HEK293 (cell line): ENCODE results near the gene BTBD9.

Experiments used
- BCL11A ChIP-seq: fragments of 450-650 bp; formaldehyde crosslinking; IDR thresholded peaks from 2 replicates; pipeline ENCODE4 v1.5.1; 2016; ENCODE audit warnings: low read depth, missing biosample characterization, missing genetic modification characterization
- KLF1 ChIP-seq: fragments of 450-650 bp; formaldehyde crosslinking; IDR thresholded peaks from 2 replicates; pipeline ENCODE4 v1.5.1; 2016; ENCODE audit warnings: missing biosample characterization, missing genetic modification characterization
- TCF7L2 ChIP-seq: IDR thresholded peaks from 2 replicates; pipeline ENCODE4 v1.6.1; 2011; ENCODE audit warnings: low read depth, mild to moderate bottlenecking, inconsistent platforms, low read length, moderate library complexity, borderline replicate concordance
- ZNF169 ChIP-seq: fragments of 450-650 bp; formaldehyde crosslinking; IDR thresholded peaks from 2 replicates; pipeline ENCODE4 v1.5.1; 2016; ENCODE audit warnings: missing biosample characterization, missing genetic modification characterization
- ZNF292 ChIP-seq: fragments of 450-650 bp; formaldehyde crosslinking; IDR thresholded peaks from 2 replicates; pipeline ENCODE4 v1.5.1; 2016; ENCODE audit warnings: low read depth, missing biosample characterization, missing genetic modification characterization, borderline replicate concordance
- ZNF37A ChIP-seq: fragments of 450-650 bp; IDR thresholded peaks from 2 replicates; pipeline ENCODE4 v1.5.1; 2018; ENCODE audit warnings: missing biosample characterization, missing genetic modification characterization
- ZNF510 ChIP-seq: fragments of 450-650 bp; formaldehyde crosslinking; IDR thresholded peaks from 2 replicates; pipeline ENCODE4 v1.5.1; 2018; ENCODE audit warnings: mild to moderate bottlenecking, missing genetic modification characterization, missing biosample characterization; ENCODE audit not compliant: insufficient replicate concordance
- ZNF639 ChIP-seq: fragments of 450-650 bp; formaldehyde crosslinking; IDR thresholded peaks from 2 replicates; pipeline ENCODE4 v1.5.1; 2016; ENCODE audit warnings: missing biosample characterization, missing genetic modification characterization
- ZNF830 ChIP-seq: fragments of 450-650 bp; IDR thresholded peaks from 2 replicates; pipeline ENCODE4 v1.5.0; 2018; ENCODE audit warnings: missing biosample characterization, missing genetic modification characterization, low read depth, mild to moderate bottlenecking, moderate library complexity
- TF ChIP-seq, protein P1 (sequence below): fragments of 450-650 bp; formaldehyde crosslinking; IDR thresholded peaks from 2 replicates; pipeline ENCODE4 v1.5.1; 2016; ENCODE audit warnings: missing biosample characterization, missing genetic modification characterization
- TF ChIP-seq, protein P2 (sequence below): fragments of 450-650 bp; formaldehyde crosslinking; IDR thresholded peaks from 2 replicates; pipeline ENCODE4 v1.5.1; 2017; ENCODE audit warnings: missing biosample characterization, mild to moderate bottlenecking, missing genetic modification characterization, moderate library complexity
- TF ChIP-seq, protein P3 (sequence below): fragments of 450-650 bp; formaldehyde crosslinking; IDR thresholded peaks from 2 replicates; pipeline ENCODE4 v1.5.1; 2016; ENCODE audit warnings: missing biosample characterization, missing genetic modification characterization
- TF ChIP-seq, protein P4 (sequence below): fragments of 450-650 bp; formaldehyde crosslinking; conservative IDR thresholded peaks from 2 replicates; pipeline ENCODE4 v1.5.1; 2016; ENCODE audit warnings: low read depth, missing biosample characterization, missing genetic modification characterization

- no peak for TF ChIP-seq BCL11A
- TF ChIP-seq, protein P1, sequence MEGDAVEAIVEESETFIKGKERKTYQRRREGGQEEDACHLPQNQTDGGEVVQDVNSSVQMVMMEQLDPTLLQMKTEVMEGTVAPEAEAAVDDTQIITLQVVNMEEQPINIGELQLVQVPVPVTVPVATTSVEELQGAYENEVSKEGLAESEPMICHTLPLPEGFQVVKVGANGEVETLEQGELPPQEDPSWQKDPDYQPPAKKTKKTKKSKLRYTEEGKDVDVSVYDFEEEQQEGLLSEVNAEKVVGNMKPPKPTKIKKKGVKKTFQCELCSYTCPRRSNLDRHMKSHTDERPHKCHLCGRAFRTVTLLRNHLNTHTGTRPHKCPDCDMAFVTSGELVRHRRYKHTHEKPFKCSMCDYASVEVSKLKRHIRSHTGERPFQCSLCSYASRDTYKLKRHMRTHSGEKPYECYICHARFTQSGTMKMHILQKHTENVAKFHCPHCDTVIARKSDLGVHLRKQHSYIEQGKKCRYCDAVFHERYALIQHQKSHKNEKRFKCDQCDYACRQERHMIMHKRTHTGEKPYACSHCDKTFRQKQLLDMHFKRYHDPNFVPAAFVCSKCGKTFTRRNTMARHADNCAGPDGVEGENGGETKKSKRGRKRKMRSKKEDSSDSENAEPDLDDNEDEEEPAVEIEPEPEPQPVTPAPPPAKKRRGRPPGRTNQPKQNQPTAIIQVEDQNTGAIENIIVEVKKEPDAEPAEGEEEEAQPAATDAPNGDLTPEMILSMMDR (tag by site-specific recombination) = no peak
- TF ChIP-seq, protein P2, sequence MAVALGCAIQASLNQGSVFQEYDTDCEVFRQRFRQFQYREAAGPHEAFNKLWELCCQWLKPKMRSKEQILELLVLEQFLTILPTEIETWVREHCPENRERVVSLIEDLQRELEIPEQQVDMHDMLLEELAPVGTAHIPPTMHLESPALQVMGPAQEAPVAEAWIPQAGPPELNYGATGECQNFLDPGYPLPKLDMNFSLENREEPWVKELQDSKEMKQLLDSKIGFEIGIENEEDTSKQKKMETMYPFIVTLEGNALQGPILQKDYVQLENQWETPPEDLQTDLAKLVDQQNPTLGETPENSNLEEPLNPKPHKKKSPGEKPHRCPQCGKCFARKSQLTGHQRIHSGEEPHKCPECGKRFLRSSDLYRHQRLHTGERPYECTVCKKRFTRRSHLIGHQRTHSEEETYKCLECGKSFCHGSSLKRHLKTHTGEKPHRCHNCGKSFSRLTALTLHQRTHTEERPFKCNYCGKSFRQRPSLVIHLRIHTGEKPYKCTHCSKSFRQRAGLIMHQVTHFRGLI (tag by site-specific recombination) = no peak
- TF ChIP-seq, protein P3, sequence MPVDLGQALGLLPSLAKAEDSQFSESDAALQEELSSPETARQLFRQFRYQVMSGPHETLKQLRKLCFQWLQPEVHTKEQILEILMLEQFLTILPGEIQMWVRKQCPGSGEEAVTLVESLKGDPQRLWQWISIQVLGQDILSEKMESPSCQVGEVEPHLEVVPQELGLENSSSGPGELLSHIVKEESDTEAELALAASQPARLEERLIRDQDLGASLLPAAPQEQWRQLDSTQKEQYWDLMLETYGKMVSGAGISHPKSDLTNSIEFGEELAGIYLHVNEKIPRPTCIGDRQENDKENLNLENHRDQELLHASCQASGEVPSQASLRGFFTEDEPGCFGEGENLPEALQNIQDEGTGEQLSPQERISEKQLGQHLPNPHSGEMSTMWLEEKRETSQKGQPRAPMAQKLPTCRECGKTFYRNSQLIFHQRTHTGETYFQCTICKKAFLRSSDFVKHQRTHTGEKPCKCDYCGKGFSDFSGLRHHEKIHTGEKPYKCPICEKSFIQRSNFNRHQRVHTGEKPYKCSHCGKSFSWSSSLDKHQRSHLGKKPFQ (tag by site-specific recombination) = no peak
- no peak for TF ChIP-seq ZNF830 (tag by site-specific recombination)
- TF ChIP-seq ZNF510 (tag by site-specific recombination) = no peak
- no peak for TF ChIP-seq ZNF37A (tag by site-specific recombination)
- TF ChIP-seq, protein P4, sequence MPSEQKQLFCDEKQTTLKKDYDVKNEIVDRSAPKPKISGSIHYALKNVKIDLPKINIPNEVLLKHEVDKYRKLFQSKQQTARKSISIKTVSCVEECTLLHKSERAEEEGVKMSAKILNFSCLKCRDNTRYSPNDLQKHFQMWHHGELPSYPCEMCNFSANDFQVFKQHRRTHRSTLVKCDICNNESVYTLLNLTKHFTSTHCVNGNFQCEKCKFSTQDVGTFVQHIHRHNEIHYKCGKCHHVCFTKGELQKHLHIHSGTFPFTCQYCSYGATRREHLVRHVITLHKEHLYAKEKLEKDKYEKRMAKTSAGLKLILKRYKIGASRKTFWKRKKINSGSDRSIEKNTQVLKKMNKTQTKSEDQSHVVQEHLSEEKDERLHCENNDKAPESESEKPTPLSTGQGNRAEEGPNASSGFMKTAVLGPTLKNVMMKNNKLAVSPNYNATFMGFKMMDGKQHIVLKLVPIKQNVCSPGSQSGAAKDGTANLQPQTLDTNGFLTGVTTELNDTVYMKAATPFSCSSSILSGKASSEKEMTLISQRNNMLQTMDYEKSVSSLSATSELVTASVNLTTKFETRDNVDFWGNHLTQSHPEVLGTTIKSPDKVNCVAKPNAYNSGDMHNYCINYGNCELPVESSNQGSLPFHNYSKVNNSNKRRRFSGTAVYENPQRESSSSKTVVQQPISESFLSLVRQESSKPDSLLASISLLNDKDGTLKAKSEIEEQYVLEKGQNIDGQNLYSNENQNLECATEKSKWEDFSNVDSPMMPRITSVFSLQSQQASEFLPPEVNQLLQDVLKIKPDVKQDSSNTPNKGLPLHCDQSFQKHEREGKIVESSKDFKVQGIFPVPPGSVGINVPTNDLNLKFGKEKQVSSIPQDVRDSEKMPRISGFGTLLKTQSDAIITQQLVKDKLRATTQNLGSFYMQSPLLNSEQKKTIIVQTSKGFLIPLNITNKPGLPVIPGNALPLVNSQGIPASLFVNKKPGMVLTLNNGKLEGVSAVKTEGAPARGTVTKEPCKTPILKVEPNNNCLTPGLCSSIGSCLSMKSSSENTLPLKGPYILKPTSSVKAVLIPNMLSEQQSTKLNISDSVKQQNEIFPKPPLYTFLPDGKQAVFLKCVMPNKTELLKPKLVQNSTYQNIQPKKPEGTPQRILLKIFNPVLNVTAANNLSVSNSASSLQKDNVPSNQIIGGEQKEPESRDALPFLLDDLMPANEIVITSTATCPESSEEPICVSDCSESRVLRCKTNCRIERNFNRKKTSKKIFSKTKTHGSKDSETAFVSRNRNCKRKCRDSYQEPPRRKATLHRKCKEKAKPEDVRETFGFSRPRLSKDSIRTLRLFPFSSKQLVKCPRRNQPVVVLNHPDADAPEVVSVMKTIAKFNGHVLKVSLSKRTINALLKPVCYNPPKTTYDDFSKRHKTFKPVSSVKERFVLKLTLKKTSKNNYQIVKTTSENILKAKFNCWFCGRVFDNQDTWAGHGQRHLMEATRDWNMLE = no peak
- no peak for TF ChIP-seq ZNF639
- no peak for TF ChIP-seq KLF1 (tag by site-specific recombination)
- TF ChIP-seq TCF7L2 = no peak
- no peak for TF ChIP-seq ZNF292
- no peak for TF ChIP-seq ZNF169
Measured at GRCh38 chr6:38305995-38306681, 333.6 kb downstream of the BTBD9 start.
